Measurements from ENCODE around the gene IFT122. TPM values are rescaled to one million over a fixed set of nuclear protein-coding genes. Genes with fewer than 3 reads are reported as not detected.

IFT122 gene
- total RNA-seq, 2 donors from 2014 or later = 15.6 to 31.5 TPM

GRCh38 chr3:129505341-129505740, 65.3 kb downstream of the IFT122 start:
- TF ChIP-seq CTCF (IDR thresholded peaks at IDR 0.05) = no peak
- intact Hi-C loops (cut with DNase I) = no loop called here
- Histone ChIP-seq H3K9ac (ENCODE audit: low read depth in 2 of 2, low read length in 2 of 2) (no peak overlapping the region), H3K27me3 (no peaks in the 10 kb centered on the region), H3K9me3 (no peaks in the 10 kb centered on the region), H3K4me3 (no peak overlapping the region), H3K36me3 (no peaks in the 10 kb centered on the region), H3K27ac (no peak overlapping the region), H3K4me1 (no peaks in the 10 kb centered on the region)
- no peak for DNase-seq

DNA sequence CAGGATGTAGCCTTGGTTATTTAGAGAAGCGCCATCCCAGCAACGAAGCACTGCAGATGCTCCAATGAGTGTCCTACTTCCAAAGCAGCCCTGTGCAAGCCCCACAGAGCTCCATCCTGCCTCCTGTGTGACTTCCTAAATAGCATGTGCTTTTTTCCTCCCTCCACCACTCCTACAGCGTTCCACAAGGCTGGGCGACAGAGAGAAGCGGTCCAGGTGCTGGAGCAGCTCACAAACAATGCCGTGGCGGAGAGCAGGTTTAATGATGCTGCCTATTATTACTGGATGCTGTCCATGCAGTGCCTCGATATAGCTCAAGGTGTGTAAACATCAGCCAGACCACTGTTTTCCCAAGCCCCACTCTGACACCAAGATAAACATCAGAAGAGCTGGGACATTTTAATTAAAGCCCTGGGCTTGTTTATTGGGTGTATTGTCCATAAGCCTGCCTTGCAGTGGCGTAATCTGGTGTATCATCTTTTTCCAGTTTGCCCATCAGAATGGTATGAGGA, 66.3 kb downstream of the IFT122 start:
- Histone ChIP-seq H3K9ac (ENCODE audit: low read depth in 2 of 2, low read length in 2 of 2) (no peak overlapping the region), H3K9me3 (no peaks in the 10 kb centered on the region), H3K27ac (no peak overlapping the region), H3K4me1 (no peaks in the 10 kb centered on the region), H3K4me3 (no peak overlapping the region), H3K36me3 (no peaks in the 10 kb centered on the region), H3K27me3 (no peaks in the 10 kb centered on the region)
- DNase-seq = no peak
- intact Hi-C loops (cut with DNase I) = no loop called here
- TF ChIP-seq CTCF (IDR thresholded peaks at IDR 0.05) = no peak

GRCh38 chr3:129507181-129507831, 67.3 kb downstream of the IFT122 start:
- no peak for DNase-seq
- Histone ChIP-seq H3K27ac (no peak overlapping the region), H3K9ac (ENCODE audit: low read depth in 2 of 2, low read length in 2 of 2) (no peak overlapping the region), H3K4me1 (no peaks in the 10 kb centered on the region), H3K36me3 (no peaks in the 10 kb centered on the region), H3K4me3 (no peak overlapping the region), H3K27me3 (no peaks in the 10 kb centered on the region), H3K9me3 (no peaks in the 10 kb centered on the region)
- TF ChIP-seq CTCF (IDR thresholded peaks at IDR 0.05) = no peak
- intact Hi-C loops (cut with DNase I) = no loop called here

DNA sequence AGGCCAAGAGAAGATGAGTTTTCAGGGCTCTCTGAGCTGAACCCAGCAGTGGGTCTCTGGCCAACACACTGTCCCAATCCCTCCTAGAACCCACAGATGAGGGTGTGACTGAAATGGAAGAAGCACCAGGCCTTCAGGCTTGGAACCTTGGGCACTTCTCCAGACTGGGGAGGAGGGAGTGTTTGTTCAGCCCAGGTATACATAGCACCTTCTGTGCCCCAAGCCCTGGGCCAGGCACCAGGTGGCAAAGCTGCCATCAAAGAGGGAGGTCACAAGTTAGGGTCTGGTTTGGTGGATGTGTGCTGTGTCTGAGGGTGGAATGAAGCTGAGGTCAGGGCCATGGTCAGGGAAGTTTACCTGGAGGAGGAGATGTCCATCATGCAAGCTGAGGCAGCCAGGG, 72.6 kb downstream of the IFT122 start:
- H3K9ac ChIP-seq (ENCODE audit: low read depth in 2 of 2, low read length in 2 of 2) = no peak overlapping the region
- DNase-seq = no peak
- H3K4me3 ChIP-seq = no peak overlapping the region
- no peak for TF ChIP-seq CTCF (IDR thresholded peaks at IDR 0.05)
- H3K4me1 ChIP-seq = no peaks in the 10 kb centered on the region
- H3K27ac ChIP-seq = no peak overlapping the region
- H3K27me3 ChIP-seq = no peaks in the 10 kb centered on the region
- no peaks in the 10 kb centered on the region for H3K36me3 ChIP-seq
- intact Hi-C loops (cut with DNase I) = no loop called here
- H3K9me3 ChIP-seq = no peaks in the 10 kb centered on the region

DNA sequence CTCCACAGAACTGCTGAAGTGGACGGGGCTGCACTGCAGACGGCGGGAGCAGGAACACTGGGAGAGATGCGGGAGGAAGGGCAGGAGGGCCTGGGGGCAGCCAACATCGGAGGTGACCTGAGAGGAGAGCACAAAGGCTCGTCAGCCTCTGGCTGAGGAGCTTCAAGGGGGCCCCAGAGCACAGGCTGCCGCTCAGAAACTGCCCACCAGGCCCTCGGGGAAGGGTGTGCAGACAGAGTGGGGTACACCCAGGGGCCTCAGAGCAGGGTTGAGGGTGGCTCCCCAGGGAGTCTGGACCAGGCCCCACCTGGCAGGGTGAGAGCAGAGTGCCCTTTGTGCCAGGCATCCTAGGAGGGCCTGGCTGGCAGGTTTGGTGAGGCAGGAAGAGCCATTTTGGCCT, 73.7 kb downstream of the IFT122 start:
- no peak for TF ChIP-seq CTCF (IDR thresholded peaks at IDR 0.05)
- H3K36me3 ChIP-seq = no peaks in the 10 kb centered on the region
- H3K9ac ChIP-seq (ENCODE audit: low read depth in 2 of 2, low read length in 2 of 2) = no peak overlapping the region
- no peak for DNase-seq
- no peak overlapping the region for H3K4me3 ChIP-seq
- no peaks in the 10 kb centered on the region for H3K9me3 ChIP-seq
- intact Hi-C loops (cut with DNase I) = no loop called here
- no peaks in the 10 kb centered on the region for H3K4me1 ChIP-seq
- no peak overlapping the region for H3K27ac ChIP-seq
- no peaks in the 10 kb centered on the region for H3K27me3 ChIP-seq

All from colonic mucosa (tissue), 4 donors.